Neural cell (in vitro differentiated cells): ENCODE measurements around the gene OR2F2. TPM values are rescaled to one million over a fixed set of nuclear protein-coding genes. Genes with fewer than 3 reads are reported as not detected.

Experiments
- H2AFZ ChIP-seq: fragments of 200-600, 300-800 bp; sonication (generic), shearing (Covaris generic); 2 replicates; pipeline ENCODE4 v1.6.0; 2014; ENCODE audit warnings: low read depth, mild to moderate bottlenecking, antibody characterized with exemption, low read length, moderate library complexity
- H3F3A ChIP-seq: fragments of 200-600 bp; shearing (Covaris generic); 2 replicates; pipeline ENCODE4 v1.6.1; 2016; ENCODE audit warnings: mild to moderate bottlenecking, moderate library complexity, mixed read lengths, antibody characterized with exemption, low read length; ENCODE audit not compliant: insufficient read depth, poor library complexity, severe bottlenecking
- H3K27ac ChIP-seq: fragments of 200-600, 300-800 bp; sonication (generic), shearing (Covaris generic); 2 replicates; pipeline ENCODE4 v1.5.1; 2014; ENCODE audit warnings: mild to moderate bottlenecking, low read length, moderate library complexity
- H3K27me3 ChIP-seq: fragments of 300-800, 200-600 bp; sonication (generic), shearing (Covaris generic); 2 replicates; pipeline ENCODE4 v1.6.0; 2014; ENCODE audit warnings: mild to moderate bottlenecking, low read depth, low read length, moderate library complexity; ENCODE audit not compliant: insufficient read depth
- H3K36me3 ChIP-seq: fragments of 300-800, 200-600 bp; sonication (generic), shearing (Covaris generic); 2 replicates; pipeline ENCODE4 v1.5.1; 2014; ENCODE audit warnings: mild to moderate bottlenecking, antibody characterized with exemption, low read length, moderate library complexity; ENCODE audit not compliant: insufficient read depth
- H3K4me2 ChIP-seq: fragments of 300-800, 200-600 bp; sonication (generic), shearing (Covaris generic); 2 replicates; pipeline ENCODE4 v1.6.0; 2014; ENCODE audit warnings: mild to moderate bottlenecking, low read length
- H3K4me3 ChIP-seq: fragments of 300-800, 200-600 bp; sonication (generic), shearing (Covaris generic); 2 replicates; pipeline ENCODE4 v1.5.1; 2014; ENCODE audit warnings: mild to moderate bottlenecking, low read length, moderate library complexity
- H3K79me2 ChIP-seq: fragments of 200-600 bp; shearing (Covaris generic); replicated peaks from 2 replicates; pipeline ENCODE4 v1.6.0; 2014; ENCODE audit warnings: mild to moderate bottlenecking, low read length, moderate library complexity; ENCODE audit not compliant: insufficient read depth
- H3K9ac ChIP-seq: fragments of 300-800, 200-600 bp; sonication (generic), shearing (Covaris generic); 2 replicates; pipeline ENCODE4 v1.6.1; 2016; ENCODE audit warnings: mild to moderate bottlenecking, low read length, mixed read lengths
- H3K9me2 ChIP-seq: fragments of 200-600 bp; shearing (Covaris generic); 2 replicates; pipeline ENCODE4 v1.6.1; 2016; ENCODE audit warnings: mild to moderate bottlenecking, low read length, mixed read lengths; ENCODE audit not compliant: insufficient read depth
- H3K9me3 ChIP-seq: fragments of 200-600, 300-800 bp; sonication (generic), shearing (Covaris generic); 2 replicates; pipeline ENCODE4 v1.6.1; 2016; ENCODE audit warnings: mild to moderate bottlenecking, mixed run types, low read length, moderate library complexity, mixed read lengths
- H4K20me1 ChIP-seq: fragments of 200-600 bp; shearing (Covaris generic); 2 replicates; pipeline ENCODE4 v1.6.1; 2016; ENCODE audit warnings: mild to moderate bottlenecking, mixed run types; ENCODE audit not compliant: insufficient read depth
- EZH2 ChIP-seq: fragments of 200-600, 300-800 bp; shearing (Covaris generic), sonication (generic); IDR thresholded peaks from 2 replicates; pipeline ENCODE4 v1.6.1; 2014; ENCODE audit warnings: antibody characterized with exemption, low read length, borderline replicate concordance, mild to moderate bottlenecking; ENCODE audit not compliant: insufficient read depth, poor library complexity, severe bottlenecking
- POLR2AphosphoS5 ChIP-seq: IDR thresholded peaks from 2 replicates; pipeline ENCODE4 v1.6.1; 2012
- RAD21 ChIP-seq: fragments of 450-650 bp; conservative IDR thresholded peaks from 2 replicates; pipeline ENCODE4 v1.6.1; 2014; ENCODE audit warnings: antibody characterized with exemption, mild to moderate bottlenecking, moderate library complexity
- TAF1 ChIP-seq: IDR thresholded peaks from 2 replicates; pipeline ENCODE4 v1.6.1; 2012; ENCODE audit warnings: low read depth
- polyA plus RNA-seq: library from polyadenylated mRNA; depleted of rRNA; stranded (reverse); fragments of >200 nt; gene quantifications from 2 replicates; pipeline ENCODE4 v1.2.3, GENCODE V29; 2014
- TF ChIP-seq, protein P1 (sequence below): IDR thresholded peaks from 2 replicates; pipeline ENCODE4 v1.6.1; 2012; ENCODE audit warnings: borderline replicate concordance
- TF ChIP-seq, protein P2 (sequence below): fragments of 450-650 bp; IDR thresholded peaks from 2 replicates; pipeline ENCODE4 v1.5.1; 2014; ENCODE audit warnings: antibody characterized with exemption, mild to moderate bottlenecking, moderate library complexity; ENCODE audit not compliant: poor library complexity, severe bottlenecking

OR2F2 gene
- polyA plus RNA-seq, 1 donor from 2014 or later: not detected

DNA sequence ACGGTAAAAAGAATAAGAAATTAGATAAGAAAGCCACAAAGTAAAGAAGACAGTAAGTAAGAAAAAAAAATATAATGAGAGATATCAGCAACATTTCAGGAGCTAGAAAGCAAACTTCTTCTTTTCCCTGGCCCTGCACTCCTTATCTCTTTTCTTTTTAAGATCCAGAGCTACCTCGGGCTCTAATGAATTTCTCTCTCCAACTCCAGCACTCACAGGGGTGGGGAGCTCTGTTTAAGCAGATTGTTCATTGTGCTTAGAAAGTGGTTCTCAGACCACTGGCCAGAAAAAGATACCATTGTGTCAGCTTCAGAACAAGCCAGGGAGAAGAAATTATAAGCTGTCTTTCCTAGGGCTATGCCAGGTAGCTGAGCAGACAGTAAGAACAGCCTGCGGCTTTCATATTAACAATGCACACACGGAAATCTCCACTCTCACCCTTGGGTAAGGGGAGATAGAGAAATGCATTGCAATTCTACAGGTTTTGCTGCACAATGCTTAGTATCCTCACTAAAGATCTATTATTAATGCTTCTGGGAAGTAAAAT lies 38.9 kb downstream of the OR2F2 start:
- H3F3A ChIP-seq: no peaks in the 10 kb centered on the region
- H2AFZ ChIP-seq: no peak overlapping the region
- H3K4me3 ChIP-seq: no peak overlapping the region
- no peaks in the 10 kb centered on the region for H3K36me3 ChIP-seq
- no peaks in the 10 kb centered on the region for H3K9me3 ChIP-seq
- H3K9ac ChIP-seq: no peak overlapping the region
- TF ChIP-seq POLR2AphosphoS5: no peak
- TF ChIP-seq TAF1: no peak
- TF ChIP-seq, protein P1, sequence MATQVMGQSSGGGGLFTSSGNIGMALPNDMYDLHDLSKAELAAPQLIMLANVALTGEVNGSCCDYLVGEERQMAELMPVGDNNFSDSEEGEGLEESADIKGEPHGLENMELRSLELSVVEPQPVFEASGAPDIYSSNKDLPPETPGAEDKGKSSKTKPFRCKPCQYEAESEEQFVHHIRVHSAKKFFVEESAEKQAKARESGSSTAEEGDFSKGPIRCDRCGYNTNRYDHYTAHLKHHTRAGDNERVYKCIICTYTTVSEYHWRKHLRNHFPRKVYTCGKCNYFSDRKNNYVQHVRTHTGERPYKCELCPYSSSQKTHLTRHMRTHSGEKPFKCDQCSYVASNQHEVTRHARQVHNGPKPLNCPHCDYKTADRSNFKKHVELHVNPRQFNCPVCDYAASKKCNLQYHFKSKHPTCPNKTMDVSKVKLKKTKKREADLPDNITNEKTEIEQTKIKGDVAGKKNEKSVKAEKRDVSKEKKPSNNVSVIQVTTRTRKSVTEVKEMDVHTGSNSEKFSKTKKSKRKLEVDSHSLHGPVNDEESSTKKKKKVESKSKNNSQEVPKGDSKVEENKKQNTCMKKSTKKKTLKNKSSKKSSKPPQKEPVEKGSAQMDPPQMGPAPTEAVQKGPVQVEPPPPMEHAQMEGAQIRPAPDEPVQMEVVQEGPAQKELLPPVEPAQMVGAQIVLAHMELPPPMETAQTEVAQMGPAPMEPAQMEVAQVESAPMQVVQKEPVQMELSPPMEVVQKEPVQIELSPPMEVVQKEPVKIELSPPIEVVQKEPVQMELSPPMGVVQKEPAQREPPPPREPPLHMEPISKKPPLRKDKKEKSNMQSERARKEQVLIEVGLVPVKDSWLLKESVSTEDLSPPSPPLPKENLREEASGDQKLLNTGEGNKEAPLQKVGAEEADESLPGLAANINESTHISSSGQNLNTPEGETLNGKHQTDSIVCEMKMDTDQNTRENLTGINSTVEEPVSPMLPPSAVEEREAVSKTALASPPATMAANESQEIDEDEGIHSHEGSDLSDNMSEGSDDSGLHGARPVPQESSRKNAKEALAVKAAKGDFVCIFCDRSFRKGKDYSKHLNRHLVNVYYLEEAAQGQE: no peak
- no peak for TF ChIP-seq EZH2
- H3K27ac ChIP-seq: no peak overlapping the region
- no peaks in the 10 kb centered on the region for H3K9me2 ChIP-seq
- no peak overlapping the region for H3K4me2 ChIP-seq
- H4K20me1 ChIP-seq: no peaks in the 10 kb centered on the region
- no peaks in the 10 kb centered on the region for H3K79me2 ChIP-seq
- H3K27me3 ChIP-seq: no peaks in the 10 kb centered on the region

DNA sequence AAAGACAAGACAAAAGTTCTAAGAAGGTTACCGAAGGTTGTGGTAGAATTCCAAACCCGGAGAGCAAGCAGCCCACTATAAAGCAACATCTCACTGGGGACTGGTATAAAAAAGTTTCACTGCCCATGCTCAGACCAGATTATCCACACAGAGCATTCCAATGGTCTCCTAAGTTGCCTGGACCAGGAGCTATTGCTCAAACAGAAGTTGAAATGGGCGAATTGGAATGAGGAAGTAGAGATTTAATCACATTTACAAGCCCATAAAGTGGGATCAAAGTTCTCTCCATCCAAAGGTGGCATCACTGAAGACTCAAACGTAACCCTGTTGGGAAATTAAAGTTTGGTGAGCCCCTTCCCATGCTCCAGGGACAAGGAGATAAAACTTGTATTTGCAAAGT lies 39.4 kb downstream of the OR2F2 start:
- no peaks in the 10 kb centered on the region for H3K36me3 ChIP-seq
- H3K27me3 ChIP-seq: no peaks in the 10 kb centered on the region
- H3K9me2 ChIP-seq: no peaks in the 10 kb centered on the region
- H3K27ac ChIP-seq: no peak overlapping the region
- TF ChIP-seq, protein P2, sequence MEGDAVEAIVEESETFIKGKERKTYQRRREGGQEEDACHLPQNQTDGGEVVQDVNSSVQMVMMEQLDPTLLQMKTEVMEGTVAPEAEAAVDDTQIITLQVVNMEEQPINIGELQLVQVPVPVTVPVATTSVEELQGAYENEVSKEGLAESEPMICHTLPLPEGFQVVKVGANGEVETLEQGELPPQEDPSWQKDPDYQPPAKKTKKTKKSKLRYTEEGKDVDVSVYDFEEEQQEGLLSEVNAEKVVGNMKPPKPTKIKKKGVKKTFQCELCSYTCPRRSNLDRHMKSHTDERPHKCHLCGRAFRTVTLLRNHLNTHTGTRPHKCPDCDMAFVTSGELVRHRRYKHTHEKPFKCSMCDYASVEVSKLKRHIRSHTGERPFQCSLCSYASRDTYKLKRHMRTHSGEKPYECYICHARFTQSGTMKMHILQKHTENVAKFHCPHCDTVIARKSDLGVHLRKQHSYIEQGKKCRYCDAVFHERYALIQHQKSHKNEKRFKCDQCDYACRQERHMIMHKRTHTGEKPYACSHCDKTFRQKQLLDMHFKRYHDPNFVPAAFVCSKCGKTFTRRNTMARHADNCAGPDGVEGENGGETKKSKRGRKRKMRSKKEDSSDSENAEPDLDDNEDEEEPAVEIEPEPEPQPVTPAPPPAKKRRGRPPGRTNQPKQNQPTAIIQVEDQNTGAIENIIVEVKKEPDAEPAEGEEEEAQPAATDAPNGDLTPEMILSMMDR: no peak
- no peak for TF ChIP-seq RAD21
- no peak for TF ChIP-seq TAF1
- no peak for TF ChIP-seq POLR2AphosphoS5
- TF ChIP-seq, protein P1: no peak
- H3K9ac ChIP-seq: no peak overlapping the region
- H3K4me3 ChIP-seq: no peak overlapping the region
- no peaks in the 10 kb centered on the region for H3F3A ChIP-seq
- H4K20me1 ChIP-seq: no peaks in the 10 kb centered on the region
- no peaks in the 10 kb centered on the region for H3K9me3 ChIP-seq
- no peaks in the 10 kb centered on the region for H3K79me2 ChIP-seq
- H2AFZ ChIP-seq: no peak overlapping the region
- no peak overlapping the region for H3K4me2 ChIP-seq
